Fibroblast of skin of right biceps (primary cell): Measurements from ENCODE around the gene SPINT4.
"Not testable (repeated sequence)": the region's sequence is repeated elsewhere in the genome, so short reads cannot be mapped to it uniquely, and the experiment has no call there.

Source experiments
- DNase-seq: peaks from one replicate; pipeline ENCODE4 v3.0.0-alpha.2; 2013

Gene SPINT4

GRCh38 chr20:45722047-45722446 lies at the start of gene SPINT4:
TSS of gene SPINT4 (plus strand) at chr20:45722347. CDS start at chr20:45722368, 21 bp downstream.
- no peak for DNase-seq

GRCh38 chr20:45672765-45673164 lies 49.4 kb upstream of the SPINT4 start:
- no peak for DNase-seq

GRCh38 chr20:45679650-45680049 lies 42.5 kb upstream of the SPINT4 start:
- DNase-seq = no peak

- DNase-seq = no peak
Measured at GRCh38 chr20:45685896-45686295, 36.3 kb upstream of the SPINT4 start.

DNA sequence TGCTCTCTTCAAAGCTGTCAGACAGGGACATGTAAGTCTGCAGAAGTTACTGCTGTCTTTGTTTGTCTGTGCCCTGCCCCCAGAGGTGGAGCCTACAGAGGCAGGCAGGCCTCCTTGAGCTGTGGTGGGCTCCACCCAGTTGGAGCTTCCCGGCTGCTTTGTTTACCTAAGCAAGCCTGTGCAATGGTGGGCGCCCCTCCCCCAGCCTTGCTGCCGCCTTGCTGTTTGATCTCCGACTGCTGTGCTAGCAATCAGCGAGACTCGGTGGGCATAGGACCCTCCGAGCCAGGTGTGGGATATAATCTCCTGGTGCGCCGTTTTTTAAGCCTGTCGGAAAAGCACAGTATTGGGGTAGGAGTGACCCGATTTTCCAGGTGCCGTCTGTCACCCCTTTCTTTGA lies 28.8 kb upstream of the SPINT4 start:
- DNase-seq = not testable (repeated sequence)

DNA sequence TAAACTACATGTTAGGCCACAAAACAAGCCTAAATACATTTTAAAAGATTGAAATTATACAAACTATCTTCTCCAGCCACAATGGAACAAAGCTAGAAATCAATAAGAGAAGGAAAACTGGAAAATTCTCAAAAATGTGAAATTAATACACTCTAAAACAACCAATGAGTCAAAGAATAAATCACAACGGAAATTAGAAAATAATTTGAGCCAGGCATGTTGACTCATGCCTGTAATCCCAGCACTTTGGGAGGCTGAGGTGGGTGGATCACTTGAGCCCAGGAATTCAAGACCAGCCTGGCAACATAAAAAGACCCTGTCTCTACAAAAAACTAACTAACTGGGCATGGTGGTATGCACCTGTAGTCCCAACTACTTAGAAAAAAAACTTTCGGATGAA lies 26.7 kb upstream of the SPINT4 start:
- DNase-seq = no peak

GRCh38 chr20:45701104-45701503 lies 21.0 kb upstream of the SPINT4 start:
- DNase-seq = no peak

DNA sequence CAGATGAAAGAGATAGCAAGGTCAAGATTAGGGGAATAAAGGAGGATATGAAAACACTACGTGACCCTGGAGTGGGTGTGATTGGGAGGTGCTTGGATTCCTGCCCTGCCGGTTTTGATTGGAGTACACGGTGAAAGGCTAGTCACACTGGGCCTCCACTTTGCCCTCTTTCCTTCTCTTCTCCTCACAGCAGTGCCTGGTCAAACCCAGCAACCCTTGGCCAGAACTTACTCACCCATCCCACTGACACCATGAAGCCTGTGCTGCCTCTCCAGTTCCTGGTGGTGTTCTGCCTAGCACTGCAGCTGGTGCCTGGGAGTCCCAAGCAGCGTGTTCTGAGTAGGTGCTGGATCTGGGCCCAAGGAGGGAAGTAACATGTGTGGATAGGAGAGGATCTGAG lies 20.3 kb upstream of the SPINT4 start, which contains the start of gene WFDC13:
WFDC13 (plus strand) TSS at position 166 of the 400 bp plus-strand sequence; CDS start at position 252, 86 bp downstream.
- DNase-seq = no peak

- no peak for DNase-seq
Measured at GRCh38 chr20:45704969-45705637, 17.0 kb upstream of the SPINT4 start, which contains the start of gene WFDC10B. TSS of gene WFDC10B (minus strand) at chr20:45705019. CDS start at chr20:45685992, 19,027 bp downstream.

DNA sequence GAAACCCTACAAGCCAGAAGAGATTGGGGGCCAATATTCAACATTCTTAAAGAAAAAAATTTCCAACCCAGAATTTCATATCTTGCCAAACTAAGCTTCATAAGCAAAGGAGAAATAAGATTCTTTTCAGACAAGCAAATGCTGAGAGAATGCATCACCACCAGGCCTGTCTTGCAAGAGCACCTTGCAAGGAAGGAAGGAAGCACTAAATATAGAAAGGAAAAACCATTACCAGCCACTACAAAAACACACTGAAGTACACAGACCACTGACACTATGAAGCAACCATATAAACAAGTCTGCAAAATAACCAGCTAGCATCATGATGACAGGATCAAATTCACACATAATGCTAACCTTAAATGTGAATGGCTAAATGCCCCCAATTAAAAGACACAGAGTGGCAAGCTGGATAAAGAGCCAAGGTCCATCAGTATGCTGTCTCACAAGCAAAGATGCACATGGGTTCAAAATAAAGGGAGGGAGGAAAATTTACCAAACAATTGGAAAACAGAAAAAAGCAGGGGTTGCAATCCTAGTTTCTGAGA lies 5.9 kb upstream of the SPINT4 start:
- not testable (repeated sequence) for DNase-seq

GRCh38 chr20:45725134-45725533 lies 3.0 kb downstream of the SPINT4 start:
- DNase-seq = no peak

DNA sequence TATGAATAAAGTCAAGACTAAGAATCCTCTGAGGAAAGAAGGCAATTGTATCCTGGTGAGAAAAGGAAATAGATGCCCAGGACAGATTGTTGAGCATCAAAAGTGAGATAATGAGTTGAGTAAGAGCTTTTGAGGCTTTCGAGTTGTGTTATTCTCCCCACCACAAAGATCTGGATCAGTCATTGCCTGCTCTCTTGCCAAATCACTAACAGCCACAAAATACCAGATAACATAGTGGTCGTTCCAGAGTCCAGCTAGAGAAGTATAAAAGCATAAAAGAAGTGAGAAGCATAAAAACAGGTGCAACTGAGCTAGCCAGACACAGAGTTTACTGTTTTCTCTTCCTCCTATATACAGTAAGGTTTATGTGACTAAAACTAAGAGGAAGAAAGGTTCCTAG lies 4.9 kb downstream of the SPINT4 start:
- DNase-seq = no peak

DNA sequence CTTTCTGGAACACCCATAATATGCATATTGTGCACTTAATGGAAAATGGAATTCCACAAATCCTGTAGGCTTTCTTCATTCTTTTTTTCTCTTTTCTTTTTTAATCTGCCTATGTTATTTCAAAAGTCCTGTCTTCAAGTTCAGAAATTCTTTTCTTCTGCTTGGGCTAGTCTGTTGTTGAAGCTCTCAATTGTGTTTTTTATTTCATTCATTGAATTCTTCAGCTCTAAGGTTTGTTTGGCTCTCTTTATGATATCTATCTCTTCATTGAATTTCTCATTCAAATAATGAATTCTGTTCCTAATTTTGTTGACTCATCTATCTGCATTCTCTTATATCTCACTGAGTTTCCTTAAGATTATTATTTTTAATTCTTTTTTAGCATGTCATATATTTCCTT lies 10.1 kb downstream of the SPINT4 start:
- no peak for DNase-seq

DNA sequence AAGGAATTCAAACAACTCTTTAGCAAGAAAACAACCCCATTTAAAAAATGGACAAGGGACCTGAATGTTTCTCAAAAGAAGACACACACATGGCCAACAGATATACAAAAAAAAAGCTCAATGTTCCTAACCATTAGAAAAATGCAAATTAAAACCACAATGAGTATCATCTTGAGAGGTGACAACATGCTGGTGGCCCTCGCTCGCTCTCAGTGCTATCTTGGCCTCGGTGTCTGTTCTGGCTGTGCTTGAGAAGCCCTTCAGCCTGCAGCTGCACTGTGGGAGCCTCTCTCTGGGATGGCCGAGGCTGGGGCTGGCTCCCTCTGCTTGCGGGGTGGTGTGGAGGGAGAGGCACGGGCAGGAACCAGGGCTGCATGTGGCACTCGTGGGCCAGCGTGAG lies 13.4 kb downstream of the SPINT4 start:
- DNase-seq = no peak

DNA sequence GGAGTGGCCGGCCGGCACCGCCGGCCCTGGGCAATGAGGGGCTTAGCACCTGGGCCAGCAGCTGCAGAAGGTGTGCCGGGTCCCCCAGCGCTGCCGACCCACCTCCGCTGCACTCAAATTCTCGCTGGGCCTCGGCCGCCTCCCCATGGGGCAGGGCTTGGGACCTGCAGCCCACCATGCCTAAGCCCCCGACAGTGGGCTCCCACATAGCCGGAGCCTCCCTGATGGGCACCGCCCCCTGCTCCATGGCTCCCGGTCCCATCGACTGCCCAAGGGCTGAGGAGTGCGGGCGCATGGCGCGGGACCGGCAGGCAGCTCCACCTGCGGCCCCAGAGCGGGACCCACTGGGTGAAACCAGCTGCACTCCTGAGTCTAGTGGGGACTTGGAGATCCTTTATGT lies 13.8 kb downstream of the SPINT4 start:
- DNase-seq = no peak

- no peak for DNase-seq
Measured at GRCh38 chr20:45742596-45742995, 20.4 kb downstream of the SPINT4 start.

DNA sequence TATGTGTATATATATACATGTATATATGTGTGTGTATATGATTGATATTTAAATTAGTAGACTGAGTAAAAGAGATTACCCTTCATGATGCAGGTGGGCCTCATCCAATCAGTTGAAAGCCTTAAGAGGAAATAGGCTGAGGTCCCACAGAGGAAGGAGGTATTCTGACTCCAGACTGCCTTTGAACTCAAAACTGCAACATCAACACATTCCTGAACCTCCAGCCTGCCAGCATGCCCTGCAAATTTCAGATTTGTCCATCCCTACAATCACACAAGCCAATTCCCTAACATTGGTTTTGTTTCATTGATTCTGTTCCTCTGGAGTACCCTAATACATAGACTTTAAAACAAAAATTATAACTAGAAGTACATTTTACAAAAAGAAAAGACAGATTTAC lies 22.9 kb downstream of the SPINT4 start:
- no peak for DNase-seq

- DNase-seq = no peak
Measured at GRCh38 chr20:45751721-45752120, 29.6 kb downstream of the SPINT4 start.

DNA sequence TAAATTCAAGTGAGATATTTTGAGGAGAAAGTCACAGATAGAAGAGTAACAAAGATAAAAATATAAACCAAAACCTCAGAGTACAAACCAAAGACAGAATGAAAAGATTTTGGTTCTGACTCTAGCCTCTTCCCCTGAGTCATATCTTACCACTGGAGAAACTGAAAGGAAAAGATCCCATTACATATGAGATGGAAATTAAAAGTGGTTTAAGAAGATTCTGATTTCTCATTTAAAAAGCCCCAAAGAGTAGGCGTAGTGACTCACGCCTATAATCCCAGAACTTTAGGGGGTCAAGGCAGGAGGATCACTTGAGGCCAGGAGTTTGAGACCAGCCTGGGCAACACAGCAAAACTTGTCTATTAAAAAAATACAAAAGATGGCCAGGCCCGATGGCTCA lies 30.6 kb downstream of the SPINT4 start:
- DNase-seq = peak; percentile 4

DNA sequence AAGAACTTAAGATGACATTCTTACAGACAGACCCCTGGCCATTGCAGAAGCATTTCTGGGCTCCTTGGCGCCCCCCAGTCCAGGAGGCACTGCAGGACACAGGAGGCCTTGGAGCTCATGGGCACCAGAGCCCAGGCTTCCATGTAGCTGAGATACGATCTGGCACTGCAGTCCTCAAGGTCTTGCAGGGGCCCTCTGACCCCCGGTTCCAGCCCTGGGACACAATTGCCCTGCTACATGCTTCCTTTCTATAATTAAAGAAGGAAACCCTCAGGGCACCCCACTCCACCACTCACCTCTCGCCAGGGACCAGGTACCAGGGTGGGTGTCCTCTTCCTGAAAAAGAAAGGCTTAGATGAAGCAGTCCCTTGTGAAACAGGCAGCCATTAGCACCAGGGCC lies 35.9 kb downstream of the SPINT4 start:
- DNase-seq = no peak

DNA sequence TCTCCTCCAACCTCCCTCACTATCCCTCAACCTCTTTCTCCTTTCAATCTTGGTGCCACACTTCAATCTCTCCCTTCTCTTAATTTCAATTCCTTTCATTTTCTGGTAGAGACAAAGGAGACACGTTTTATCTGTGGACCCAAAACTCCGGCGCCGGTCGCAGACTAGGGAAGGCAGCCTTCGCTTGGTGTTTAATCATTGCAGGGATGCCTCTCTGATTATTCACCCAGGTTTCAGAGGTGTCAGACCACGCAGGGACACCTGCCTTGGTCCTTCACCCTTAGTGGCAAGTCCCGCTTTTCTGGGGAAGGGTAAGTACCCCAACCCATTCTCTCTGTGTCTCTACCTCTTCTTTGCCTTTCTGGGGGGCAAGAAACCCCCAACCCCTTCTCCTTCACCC lies 37.8 kb downstream of the SPINT4 start:
- DNase-seq = not testable (repeated sequence)

DNA sequence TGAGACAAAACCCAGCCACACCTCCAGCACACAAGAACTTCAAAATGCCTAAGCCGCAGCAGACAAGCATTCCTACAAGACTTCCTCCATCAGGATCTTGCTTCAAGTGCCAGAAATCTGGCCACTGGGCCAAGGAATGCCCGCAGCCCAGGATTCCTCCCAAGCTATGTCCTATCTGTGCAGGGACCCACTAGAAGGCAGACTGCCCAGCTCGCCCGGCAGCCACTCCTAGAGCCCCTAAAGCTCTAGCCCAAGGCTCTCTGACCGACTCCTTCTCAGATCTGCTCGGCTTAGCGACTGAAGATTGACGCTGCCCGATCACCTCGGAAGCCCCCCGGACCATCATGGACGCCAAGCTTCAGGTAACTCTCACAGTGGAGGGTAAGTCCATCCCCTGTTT lies 39.8 kb downstream of the SPINT4 start:
- DNase-seq = not testable (repeated sequence)

DNA sequence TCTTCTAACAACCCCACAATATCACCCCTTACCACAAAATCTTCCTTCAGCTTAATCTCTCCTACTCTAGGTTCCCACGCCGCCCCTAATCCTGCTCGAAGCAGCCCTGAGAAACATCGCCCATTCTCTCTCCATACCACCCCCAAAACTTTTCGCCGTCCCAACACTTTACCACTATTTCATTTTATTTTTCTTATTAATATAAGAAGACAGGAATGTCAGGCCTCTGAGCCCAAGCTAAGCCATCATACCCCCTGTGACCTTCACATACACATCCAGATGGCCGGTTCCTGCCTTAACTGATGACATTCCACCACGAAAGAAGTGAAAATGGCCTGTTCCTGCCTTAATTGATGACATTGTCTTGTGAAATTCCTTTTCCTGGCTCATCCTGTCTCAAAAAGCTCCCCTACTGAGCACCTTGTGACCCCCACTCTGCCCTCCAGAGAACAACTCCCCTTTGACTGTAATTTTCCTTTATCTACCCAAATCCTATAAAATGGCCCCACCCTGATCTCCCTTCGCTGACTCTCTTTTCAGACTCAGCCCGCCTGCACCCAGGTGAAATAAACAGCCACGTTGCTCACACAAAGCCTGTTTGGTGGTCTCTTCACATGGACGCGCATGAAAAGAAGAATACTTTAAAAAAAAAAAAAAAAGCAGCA lies 42.6 kb downstream of the SPINT4 start:
- not testable (repeated sequence) for DNase-seq

- no peak for DNase-seq
Measured at GRCh38 chr20:45765307-45765875, 43.2 kb downstream of the SPINT4 start.
